ENCODE measurements around the gene VCL. TPM values are rescaled to one million over a fixed set of nuclear protein-coding genes. Genes with fewer than 3 reads are reported as not detected.

VCL gene
- total RNA-seq, 1 donor from 2014 or later, result 74.6 TPM

- Histone ChIP-seq H3K27me3 (no peaks in the 10 kb centered on the region), H3K4me1 (no peaks in the 10 kb centered on the region), H3K9me3 (no peaks in the 10 kb centered on the region), H3K36me3 (no peaks in the 10 kb centered on the region), H3K4me3 (no peak overlapping the region), H3K27ac (no peak overlapping the region)
- no peak for TF ChIP-seq POLR2A (IDR thresholded peaks at IDR 0.05)
- DNase-seq (ENCODE audit: extremely low spot score in 2 of 2), result peak in 1 of 2 donors; percentile 74
- intact Hi-C loops (cut with DNase I), result no loop called here
Measured at GRCh38 chr10:73979809-73980433, 18.0 kb upstream of the VCL start.

GRCh38 chr10:73981812-73982211 lies 16.1 kb upstream of the VCL start:
- H3K4me3 ChIP-seq, result no peak overlapping the region
- H3K4me1 ChIP-seq, result no peaks in the 10 kb centered on the region
- H3K27ac ChIP-seq, result no peak overlapping the region
- DNase-seq (ENCODE audit: extremely low spot score in 2 of 2), result no peak
- no peaks in the 10 kb centered on the region for H3K9me3 ChIP-seq
- H3K27me3 ChIP-seq, result no peaks in the 10 kb centered on the region
- no peaks in the 10 kb centered on the region for H3K36me3 ChIP-seq
- intact Hi-C loops (cut with DNase I), result no loop called here
- no peak for TF ChIP-seq CTCF (IDR thresholded peaks at IDR 0.05)
- no peak for TF ChIP-seq POLR2A (IDR thresholded peaks at IDR 0.05)
- no peak for TF ChIP-seq POLR2AphosphoS5 (IDR thresholded peaks at IDR 0.05; ENCODE audit: insufficient read depth in 1 of 2, low read depth in 1 of 2)

GRCh38 chr10:73983096-73984047 lies 14.5 kb upstream of the VCL start:
- H3K4me1 ChIP-seq, result no peaks in the 10 kb centered on the region
- H3K27ac ChIP-seq, result no peak overlapping the region
- peak in 1 of 2 donors; percentile 47 for DNase-seq (ENCODE audit: extremely low spot score in 2 of 2)
- TF ChIP-seq POLR2A (IDR thresholded peaks at IDR 0.05), result no peak
- no peak for TF ChIP-seq POLR2AphosphoS5 (IDR thresholded peaks at IDR 0.05; ENCODE audit: insufficient read depth in 1 of 2, low read depth in 1 of 2)
- TF ChIP-seq CTCF (IDR thresholded peaks at IDR 0.05), result no peak
- no peaks in the 10 kb centered on the region for H3K36me3 ChIP-seq
- no peaks in the 10 kb centered on the region for H3K9me3 ChIP-seq
- no peak overlapping the region for H3K4me3 ChIP-seq
- H3K27me3 ChIP-seq, result no peaks in the 10 kb centered on the region
- intact Hi-C loops (cut with DNase I), result no loop called here

- Histone ChIP-seq H3K9me3 (no peaks in the 10 kb centered on the region), H3K27ac (no peak overlapping the region), H3K36me3 (no peaks in the 10 kb centered on the region), H3K27me3 (no peaks in the 10 kb centered on the region), H3K4me1 (no peaks in the 10 kb centered on the region), H3K4me3 (no peak overlapping the region)
- intact Hi-C loops (cut with DNase I), result no loop called here
- TF ChIP-seq POLR2AphosphoS5 (IDR thresholded peaks at IDR 0.05; ENCODE audit: insufficient read depth in 1 of 2, low read depth in 1 of 2), result no peak
- no peak for TF ChIP-seq POLR2A (IDR thresholded peaks at IDR 0.05)
- TF ChIP-seq CTCF (IDR thresholded peaks at IDR 0.05), result no peak
- DNase-seq (ENCODE audit: extremely low spot score in 2 of 2), result no peak
Measured at GRCh38 chr10:73989594-73990150, 8.2 kb upstream of the VCL start.

GRCh38 chr10:73991203-73991883 lies 6.6 kb upstream of the VCL start:
- intact Hi-C loops (cut with DNase I), result no loop called here
- no peaks in the 10 kb centered on the region for H3K9me3 ChIP-seq
- no peak for TF ChIP-seq POLR2A (IDR thresholded peaks at IDR 0.05)
- TF ChIP-seq POLR2AphosphoS5 (IDR thresholded peaks at IDR 0.05; ENCODE audit: insufficient read depth in 1 of 2, low read depth in 1 of 2), result no peak
- TF ChIP-seq CTCF (IDR thresholded peaks at IDR 0.05), result no peak
- H3K36me3 ChIP-seq, result no peaks in the 10 kb centered on the region
- H3K4me3 ChIP-seq, result no peak overlapping the region
- H3K27ac ChIP-seq, result no peak overlapping the region
- H3K27me3 ChIP-seq, result no peaks in the 10 kb centered on the region
- DNase-seq (ENCODE audit: extremely low spot score in 2 of 2), result peak in 1 of 2 donors; percentile 13
- H3K4me1 ChIP-seq, result no peaks in the 10 kb centered on the region

Measured in vagina (tissue), 2 donors.